Caco-2 (cell line): ENCODE measurements around the gene PLXDC1. TPM values are rescaled to one million over a fixed set of nuclear protein-coding genes. Genes with fewer than 3 reads are reported as not detected.

Experiments used
- BruUV-seq: library from RNA; stranded (reverse); fragments of 400-500 nt; replicated peaks from 2 replicates; lab custom pipeline; 2021; lab: Mats Ljungman, UMichigan
- CTCF ChIA-PET: fragments of 300-600 bp; sonication (Branson Sonifier 250); formaldehyde crosslinking; loops from one replicate; lab custom pipeline; 2022; ENCODE audit warnings: antibody characterized with exemption; lab: Charles Lee
- POLR2A ChIA-PET: fragments of 300-600 bp; sonication (Branson Sonifier 250); formaldehyde crosslinking; loops from one replicate; lab custom pipeline; 2022; ENCODE audit warnings: antibody characterized with exemption; lab: Charles Lee
- DNase-seq, 2 experiments: peaks; one replicate each; pipeline versions ENCODE4 v3.0.0 to v3.0.0-alpha.2; 2020 to 2022
- H3K27me3 ChIP-seq: replicated peaks from 2 replicates; pipeline ENCODE4 v1.6.0; 2011; ENCODE audit warnings: low read length; ENCODE audit not compliant: control insufficient read depth, insufficient read depth
- H3K36me3 ChIP-seq: 2 replicates; pipeline ENCODE4 v1.5.1; 2011; ENCODE audit warnings: low read length; ENCODE audit not compliant: control insufficient read depth, insufficient read depth
- H3K4me1 ChIP-seq: fragments of 250-450 bp; sonication (Bioruptor Pico); 2 replicates; pipeline ENCODE4 v1.5.1; 2020; ENCODE audit warnings: mild to moderate bottlenecking
- H3K4me3 ChIP-seq: 2 replicates; pipeline ENCODE4 v1.5.1; 2011; ENCODE audit warnings: low read depth, mild to moderate bottlenecking, control low read depth, low read length
- H3K9me3 ChIP-seq: fragments of 250-450 bp; sonication (Bioruptor Pico); 2 replicates; pipeline ENCODE4 v1.5.1; 2020; ENCODE audit warnings: mild to moderate bottlenecking, moderate library complexity
- H3K27ac Mint-ChIP-seq: one replicate; pipeline ENCODE4 v1.8.0; 2022; ENCODE audit warnings: mixed read lengths; ENCODE audit not compliant: unreplicated experiment
- H3K27me3 Mint-ChIP-seq: one replicate; pipeline ENCODE4 v1.8.0; 2022; ENCODE audit warnings: mixed read lengths; ENCODE audit not compliant: insufficient read depth, unreplicated experiment
- H3K36me3 Mint-ChIP-seq: one replicate; pipeline ENCODE4 v1.8.0; 2022; ENCODE audit warnings: mild to moderate bottlenecking, mixed read lengths; ENCODE audit not compliant: insufficient read depth, unreplicated experiment
- H3K4me1 Mint-ChIP-seq: one replicate; pipeline ENCODE4 v1.8.0; 2022; ENCODE audit warnings: low read depth, mixed read lengths; ENCODE audit not compliant: unreplicated experiment
- H3K4me3 Mint-ChIP-seq: one replicate; pipeline ENCODE4 v1.8.0; 2022; ENCODE audit warnings: mild to moderate bottlenecking, moderate library complexity, mixed read lengths; ENCODE audit not compliant: unreplicated experiment
- H3K9me3 Mint-ChIP-seq: one replicate; pipeline ENCODE4 v1.8.0; 2022; ENCODE audit warnings: mixed read lengths; ENCODE audit not compliant: unreplicated experiment
- intact Hi-C: fragments of 100-400 bp; cut with micrococcal nuclease; formaldehyde crosslinking; loops from one replicate; pipeline ENCODE4 v1.10.0; 2022; ENCODE audit not compliant: unreplicated experiment
- total RNA-seq: library from RNA; stranded (reverse); gene quantifications from 2 replicates; pipeline ENCODE4 v1.2.3, GENCODE V29; 2022
- TF ChIP-seq, protein P1 (sequence below), 2 experiments: fragments of 200-600 bp in 1 of 2; IDR thresholded peaks; 1 replicate in 1 of 2; 2 replicates in 1 of 2; pipeline versions ENCODE4 v1.5.1 to v1.8.0; 2011 to 2022; ENCODE audit warnings: antibody characterized with exemption in 1 of 2, control low read depth in 1 of 2, inconsistent platforms in 1 of 2, low read depth in 1 of 2, low read length in 1 of 2, mild to moderate bottlenecking in 1 of 2, moderate library complexity in 1 of 2; ENCODE audit not compliant: insufficient read depth in 1 of 2, severe bottlenecking in 1 of 2, unreplicated experiment in 1 of 2

PLXDC1 gene
- total RNA-seq, 1 experiment from 2014 or later, result 0.14 TPM

GRCh38 chr17:39150104-39150634 lies 1.3 kb downstream of the PLXDC1 start:
- Histone ChIP-seq H3K4me3 (no peak overlapping the region), H3K36me3 (no peaks in the 10 kb centered on the region), H3K27me3 (peaks cover 5% of the 10 kb centered on the region; the same call in 1 of the 2 replicates), H3K9me3 (no peaks in the 10 kb centered on the region), H3K4me1 (peaks cover 4% of the 10 kb centered on the region)
- Mint-ChIP-seq H3K4me3 (peak overlapping the region; percentile 38), H3K36me3 (peaks cover 27% of the 10 kb centered on the region), H3K27ac (no peak overlapping the region), H3K4me1 (peaks cover 28% of the 10 kb centered on the region), H3K9me3 (no peaks in the 10 kb centered on the region), H3K27me3 (peaks cover 10% of the 10 kb centered on the region)
- BruUV-seq, result no TSS peak
- intact Hi-C loops, result loop anchor here (5.0 kb wide), 2 partner anchors 183 to 398 kb away; partner anchors contain the start of genes FBXO47 and PSMB3
- CTCF ChIA-PET, result interaction anchor here (4.7 kb wide), 1 partner anchor 167 kb away, joined by 162 read pairs; no protein-coding TSS in a partner anchor
- no peak for DNase-seq
- POLR2A ChIA-PET, result no interaction called here
- TF ChIP-seq, protein P1, sequence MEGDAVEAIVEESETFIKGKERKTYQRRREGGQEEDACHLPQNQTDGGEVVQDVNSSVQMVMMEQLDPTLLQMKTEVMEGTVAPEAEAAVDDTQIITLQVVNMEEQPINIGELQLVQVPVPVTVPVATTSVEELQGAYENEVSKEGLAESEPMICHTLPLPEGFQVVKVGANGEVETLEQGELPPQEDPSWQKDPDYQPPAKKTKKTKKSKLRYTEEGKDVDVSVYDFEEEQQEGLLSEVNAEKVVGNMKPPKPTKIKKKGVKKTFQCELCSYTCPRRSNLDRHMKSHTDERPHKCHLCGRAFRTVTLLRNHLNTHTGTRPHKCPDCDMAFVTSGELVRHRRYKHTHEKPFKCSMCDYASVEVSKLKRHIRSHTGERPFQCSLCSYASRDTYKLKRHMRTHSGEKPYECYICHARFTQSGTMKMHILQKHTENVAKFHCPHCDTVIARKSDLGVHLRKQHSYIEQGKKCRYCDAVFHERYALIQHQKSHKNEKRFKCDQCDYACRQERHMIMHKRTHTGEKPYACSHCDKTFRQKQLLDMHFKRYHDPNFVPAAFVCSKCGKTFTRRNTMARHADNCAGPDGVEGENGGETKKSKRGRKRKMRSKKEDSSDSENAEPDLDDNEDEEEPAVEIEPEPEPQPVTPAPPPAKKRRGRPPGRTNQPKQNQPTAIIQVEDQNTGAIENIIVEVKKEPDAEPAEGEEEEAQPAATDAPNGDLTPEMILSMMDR (IDR thresholded peaks at IDR 0.05; ENCODE audit: insufficient read depth in 1 of 2, low read depth in 1 of 2, low read length in 1 of 2, severe bottlenecking in 1 of 2, unreplicated experiment in 1 of 2), result no peak

GRCh38 chr17:39147221-39148185 lies 3.9 kb downstream of the PLXDC1 start:
- no peak for DNase-seq
- Mint-ChIP-seq H3K27ac (no peak overlapping the region), H3K4me3 (no peak overlapping the region), H3K4me1 (peaks cover 8% of the 10 kb centered on the region), H3K9me3 (no peaks in the 10 kb centered on the region), H3K36me3 (peaks cover under 1% of the 10 kb centered on the region), H3K27me3 (peaks cover 7% of the 10 kb centered on the region)
- no TSS peak for BruUV-seq
- H3K9me3 ChIP-seq, result no peaks in the 10 kb centered on the region
- intact Hi-C loops, result no loop called here
- H3K36me3 ChIP-seq, result no peaks in the 10 kb centered on the region
- ChIA-PET CTCF (interaction anchor here (1.2 kb wide), 1 partner anchor 164 kb away, joined by 3 read pairs; no protein-coding TSS in a partner anchor), POLR2A (no interaction called here)
- TF ChIP-seq, protein P1 (IDR thresholded peaks at IDR 0.05; ENCODE audit: insufficient read depth in 1 of 2, low read depth in 1 of 2, low read length in 1 of 2, severe bottlenecking in 1 of 2, unreplicated experiment in 1 of 2), result no peak
- no peak overlapping the region for H3K4me3 ChIP-seq
- peaks cover 4% of the 10 kb centered on the region for H3K4me1 ChIP-seq
- H3K27me3 ChIP-seq, result peaks cover 5% of the 10 kb centered on the region; the same call in 1 of the 2 replicates

- intact Hi-C loops, result no loop called here
- Histone ChIP-seq H3K4me1 (no peaks in the 10 kb centered on the region), H3K36me3 (no peaks in the 10 kb centered on the region), H3K9me3 (no peaks in the 10 kb centered on the region), H3K4me3 (no peak overlapping the region), H3K27me3 (peaks cover 5% of the 10 kb centered on the region; the same call in 1 of the 2 replicates)
- Mint-ChIP-seq H3K9me3 (no peaks in the 10 kb centered on the region), H3K27me3 (peaks cover 7% of the 10 kb centered on the region), H3K27ac (no peak overlapping the region), H3K4me1 (no peaks in the 10 kb centered on the region), H3K36me3 (no peaks in the 10 kb centered on the region), H3K4me3 (no peak overlapping the region)
- TF ChIP-seq, protein P1 (IDR thresholded peaks at IDR 0.05; ENCODE audit: insufficient read depth in 1 of 2, low read depth in 1 of 2, low read length in 1 of 2, severe bottlenecking in 1 of 2, unreplicated experiment in 1 of 2), result no peak
- POLR2A ChIA-PET, result no interaction called here
- CTCF ChIA-PET, result no interaction called here
- DNase-seq, result no peak
- BruUV-seq, result no TSS peak
Measured at GRCh38 chr17:39146273-39146672, 5.2 kb downstream of the PLXDC1 start.
